HEK293T (cell line): ENCODE data around the gene GID8.

Experiments used
- BHLHE40 ChIP-seq: fragments of 450-650 bp; IDR thresholded peaks from 2 replicates; pipeline ENCODE4 v1.6.1; 2016; ENCODE audit warnings: mild to moderate bottlenecking, moderate library complexity, borderline replicate concordance
- FOXA1 ChIP-seq: fragments of 450-650 bp; IDR thresholded peaks from 2 replicates; pipeline ENCODE4 v1.6.1; 2016; ENCODE audit warnings: mild to moderate bottlenecking
- FOXK2 ChIP-seq: fragments of 450-650 bp; IDR thresholded peaks from 2 replicates; pipeline ENCODE4 v1.6.1; 2016; ENCODE audit warnings: mild to moderate bottlenecking
- FOXM1 ChIP-seq: fragments of 450-650 bp; IDR thresholded peaks from 2 replicates; pipeline ENCODE4 v1.6.1; 2017; ENCODE audit warnings: mild to moderate bottlenecking, borderline replicate concordance
- HDGF ChIP-seq: fragments of 450-650 bp; IDR thresholded peaks from 2 replicates; pipeline ENCODE4 v1.6.1; 2017; ENCODE audit warnings: antibody characterized with exemption, borderline replicate concordance
- SP1 ChIP-seq: fragments of 450-650 bp; IDR thresholded peaks from 2 replicates; pipeline ENCODE4 v1.6.1; 2017
- SUZ12 ChIP-seq: fragments of 450-650 bp; IDR thresholded peaks from 2 replicates; pipeline ENCODE4 v1.6.1; 2016; ENCODE audit warnings: mild to moderate bottlenecking
- TARDBP ChIP-seq: fragments of 450-650 bp; IDR thresholded peaks from 2 replicates; pipeline ENCODE4 v1.6.1; 2016
- TF ChIP-seq, protein P1 (sequence below): fragments of 450-650 bp; IDR thresholded peaks from 2 replicates; pipeline ENCODE4 v1.6.1; 2016

GRCh38 chr20:62921119-62921687, 16.7 kb upstream of the GID8 start:
- TF ChIP-seq FOXK2 = no peak
- TF ChIP-seq BHLHE40 = no peak
- TF ChIP-seq SUZ12 = no peak
- TF ChIP-seq FOXM1 = no peak
- no peak for TF ChIP-seq HDGF
- TF ChIP-seq SP1 = no peak
- TF ChIP-seq, protein P1, sequence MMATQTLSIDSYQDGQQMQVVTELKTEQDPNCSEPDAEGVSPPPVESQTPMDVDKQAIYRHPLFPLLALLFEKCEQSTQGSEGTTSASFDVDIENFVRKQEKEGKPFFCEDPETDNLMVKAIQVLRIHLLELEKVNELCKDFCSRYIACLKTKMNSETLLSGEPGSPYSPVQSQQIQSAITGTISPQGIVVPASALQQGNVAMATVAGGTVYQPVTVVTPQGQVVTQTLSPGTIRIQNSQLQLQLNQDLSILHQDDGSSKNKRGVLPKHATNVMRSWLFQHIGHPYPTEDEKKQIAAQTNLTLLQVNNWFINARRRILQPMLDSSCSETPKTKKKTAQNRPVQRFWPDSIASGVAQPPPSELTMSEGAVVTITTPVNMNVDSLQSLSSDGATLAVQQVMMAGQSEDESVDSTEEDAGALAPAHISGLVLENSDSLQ = peak; percentile 57
- TF ChIP-seq FOXA1 = no peak
- TF ChIP-seq TARDBP = no peak
